Ishikawa (cell line): ENCODE data around the gene SLC4A1AP.

Source experiments
- CEBPB ChIP-seq: IDR thresholded peaks from 2 replicates; pipeline ENCODE4 v1.6.1; 2012
- CREB1 ChIP-seq: IDR thresholded peaks from 2 replicates; pipeline ENCODE4 v1.6.1; 2012; ENCODE audit warnings: low read depth
- EGR1 ChIP-seq: IDR thresholded peaks from 2 replicates; pipeline ENCODE4 v1.6.1; 2012
- EP300 ChIP-seq: IDR thresholded peaks from 2 replicates; pipeline ENCODE4 v1.6.1; 2012; ENCODE audit warnings: borderline replicate concordance
- FOXM1 ChIP-seq: IDR thresholded peaks from 2 replicates; pipeline ENCODE4 v1.6.1; 2012; ENCODE audit warnings: low read depth, borderline replicate concordance
- NFIC ChIP-seq: IDR thresholded peaks from 2 replicates; pipeline ENCODE4 v1.6.1; 2012
- RAD21 ChIP-seq: IDR thresholded peaks from 2 replicates; pipeline ENCODE4 v1.6.1; 2012; ENCODE audit warnings: low read depth
- TAF1 ChIP-seq: IDR thresholded peaks from 2 replicates; pipeline ENCODE4 v1.6.1; 2012; ENCODE audit warnings: low read depth, mild to moderate bottlenecking
- TCF12 ChIP-seq: IDR thresholded peaks from 2 replicates; pipeline ENCODE4 v1.6.1; 2012; ENCODE audit warnings: low read depth
- TEAD4 ChIP-seq: IDR thresholded peaks from 2 replicates; pipeline ENCODE4 v1.6.1; 2012
- YY1 ChIP-seq: IDR thresholded peaks from 2 replicates; pipeline ENCODE4 v1.6.1; 2012; ENCODE audit warnings: low read depth
- ZBTB7A ChIP-seq: IDR thresholded peaks from 2 replicates; pipeline ENCODE4 v1.6.1; 2012; ENCODE audit warnings: low read depth
- TF ChIP-seq, protein P1 (sequence below): IDR thresholded peaks from 2 replicates; pipeline ENCODE4 v1.6.1; 2012; ENCODE audit warnings: low read depth, mild to moderate bottlenecking
- TF ChIP-seq, protein P2 (sequence below): IDR thresholded peaks from 2 replicates; pipeline ENCODE4 v1.6.1; 2012
- TF ChIP-seq, protein P3 (sequence below): IDR thresholded peaks from 2 replicates; pipeline ENCODE4 v1.6.1; 2012

Gene SLC4A1AP

DNA sequence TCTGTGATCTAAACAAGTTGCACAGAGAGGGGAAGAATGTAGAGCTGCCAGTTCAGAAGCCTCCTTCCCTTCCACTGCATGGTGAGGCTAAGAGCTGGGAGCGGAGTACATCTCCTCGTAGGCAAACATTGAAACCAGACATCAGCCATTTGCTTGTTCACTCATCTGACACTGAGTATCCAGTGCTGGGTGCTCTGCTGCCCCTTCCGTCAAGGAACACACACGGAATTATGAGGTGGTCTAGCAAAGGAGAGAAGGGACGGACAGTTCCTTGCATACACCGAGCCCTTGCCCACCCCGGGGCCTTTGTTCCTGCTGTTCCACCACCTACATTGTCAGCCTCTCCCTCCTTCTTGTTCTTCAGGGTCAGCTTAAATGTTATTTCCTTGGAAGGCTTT lies 44.6 kb downstream of the SLC4A1AP start:
- TF ChIP-seq TEAD4 (no peak), RAD21 (no peak), TCF12 (no peak), TAF1 (no peak), CREB1 (no peak), EGR1 (no peak), EP300 (no peak), FOXM1 (no peak), NFIC (no peak), CEBPB (no peak), YY1 (no peak)
- TF ChIP-seq, protein P1, sequence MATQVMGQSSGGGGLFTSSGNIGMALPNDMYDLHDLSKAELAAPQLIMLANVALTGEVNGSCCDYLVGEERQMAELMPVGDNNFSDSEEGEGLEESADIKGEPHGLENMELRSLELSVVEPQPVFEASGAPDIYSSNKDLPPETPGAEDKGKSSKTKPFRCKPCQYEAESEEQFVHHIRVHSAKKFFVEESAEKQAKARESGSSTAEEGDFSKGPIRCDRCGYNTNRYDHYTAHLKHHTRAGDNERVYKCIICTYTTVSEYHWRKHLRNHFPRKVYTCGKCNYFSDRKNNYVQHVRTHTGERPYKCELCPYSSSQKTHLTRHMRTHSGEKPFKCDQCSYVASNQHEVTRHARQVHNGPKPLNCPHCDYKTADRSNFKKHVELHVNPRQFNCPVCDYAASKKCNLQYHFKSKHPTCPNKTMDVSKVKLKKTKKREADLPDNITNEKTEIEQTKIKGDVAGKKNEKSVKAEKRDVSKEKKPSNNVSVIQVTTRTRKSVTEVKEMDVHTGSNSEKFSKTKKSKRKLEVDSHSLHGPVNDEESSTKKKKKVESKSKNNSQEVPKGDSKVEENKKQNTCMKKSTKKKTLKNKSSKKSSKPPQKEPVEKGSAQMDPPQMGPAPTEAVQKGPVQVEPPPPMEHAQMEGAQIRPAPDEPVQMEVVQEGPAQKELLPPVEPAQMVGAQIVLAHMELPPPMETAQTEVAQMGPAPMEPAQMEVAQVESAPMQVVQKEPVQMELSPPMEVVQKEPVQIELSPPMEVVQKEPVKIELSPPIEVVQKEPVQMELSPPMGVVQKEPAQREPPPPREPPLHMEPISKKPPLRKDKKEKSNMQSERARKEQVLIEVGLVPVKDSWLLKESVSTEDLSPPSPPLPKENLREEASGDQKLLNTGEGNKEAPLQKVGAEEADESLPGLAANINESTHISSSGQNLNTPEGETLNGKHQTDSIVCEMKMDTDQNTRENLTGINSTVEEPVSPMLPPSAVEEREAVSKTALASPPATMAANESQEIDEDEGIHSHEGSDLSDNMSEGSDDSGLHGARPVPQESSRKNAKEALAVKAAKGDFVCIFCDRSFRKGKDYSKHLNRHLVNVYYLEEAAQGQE: no peak
- TF ChIP-seq, protein P2, sequence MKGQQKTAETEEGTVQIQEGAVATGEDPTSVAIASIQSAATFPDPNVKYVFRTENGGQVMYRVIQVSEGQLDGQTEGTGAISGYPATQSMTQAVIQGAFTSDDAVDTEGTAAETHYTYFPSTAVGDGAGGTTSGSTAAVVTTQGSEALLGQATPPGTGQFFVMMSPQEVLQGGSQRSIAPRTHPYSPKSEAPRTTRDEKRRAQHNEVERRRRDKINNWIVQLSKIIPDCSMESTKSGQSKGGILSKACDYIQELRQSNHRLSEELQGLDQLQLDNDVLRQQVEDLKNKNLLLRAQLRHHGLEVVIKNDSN: no peak
- TF ChIP-seq, protein P3, sequence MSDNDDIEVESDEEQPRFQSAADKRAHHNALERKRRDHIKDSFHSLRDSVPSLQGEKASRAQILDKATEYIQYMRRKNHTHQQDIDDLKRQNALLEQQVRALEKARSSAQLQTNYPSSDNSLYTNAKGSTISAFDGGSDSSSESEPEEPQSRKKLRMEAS: no peak

DNA sequence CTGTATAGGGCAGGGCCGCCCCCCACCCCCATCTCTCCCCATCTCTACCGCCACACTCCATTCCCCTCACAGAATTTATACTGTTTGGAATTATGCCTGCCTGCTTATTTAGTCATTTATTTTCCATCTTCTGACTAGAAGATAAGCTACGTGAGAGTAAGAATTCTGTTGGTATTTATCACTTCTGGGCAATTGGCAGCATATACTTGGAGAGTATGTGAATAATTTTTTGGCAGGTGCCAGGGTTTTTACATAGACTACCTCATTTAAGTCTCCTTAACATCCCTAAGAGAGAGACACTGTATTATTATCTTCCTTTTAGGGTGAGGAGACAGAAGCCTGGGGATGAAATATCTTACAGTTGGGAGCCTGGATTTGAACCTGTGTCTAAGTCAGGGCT lies 45.0 kb downstream of the SLC4A1AP start:
- TF ChIP-seq, protein P3: no peak
- TF ChIP-seq, protein P1: no peak
- no peak for TF ChIP-seq TEAD4
- TF ChIP-seq TCF12: no peak
- no peak for TF ChIP-seq ZBTB7A
- TF ChIP-seq TAF1: no peak
- no peak for TF ChIP-seq RAD21
- no peak for TF ChIP-seq YY1
- TF ChIP-seq EGR1: no peak
- no peak for TF ChIP-seq EP300
- TF ChIP-seq CREB1: no peak
- no peak for TF ChIP-seq FOXM1
- TF ChIP-seq, protein P2: no peak
- no peak for TF ChIP-seq NFIC
- no peak for TF ChIP-seq CEBPB

DNA sequence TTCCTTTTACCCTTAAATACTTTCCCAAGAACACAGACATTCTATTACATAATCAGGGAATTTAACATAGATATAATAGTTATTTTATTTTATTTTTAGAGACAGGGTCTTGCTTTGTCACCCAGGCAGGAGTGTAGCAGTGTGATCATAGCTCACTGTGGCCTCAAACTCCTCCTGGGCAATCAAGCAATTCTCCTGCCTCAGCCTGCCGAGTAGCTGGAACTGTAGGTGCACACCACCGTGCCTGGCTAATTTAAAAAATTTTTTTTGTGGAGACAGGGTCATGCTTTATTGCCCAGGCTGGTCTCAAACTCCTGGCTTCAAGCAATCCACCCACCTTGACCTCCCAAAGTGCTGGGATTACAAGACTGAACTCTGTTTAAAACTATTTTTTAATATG lies 45.6 kb downstream of the SLC4A1AP start:
- TF ChIP-seq ZBTB7A (no peak), TEAD4 (no peak), EP300 (no peak), TCF12 (no peak), RAD21 (no peak), EGR1 (no peak), CEBPB (no peak), FOXM1 (no peak), CREB1 (no peak), YY1 (no peak)
- TF ChIP-seq, protein P3: no peak
- TF ChIP-seq, protein P1: no peak
- TF ChIP-seq, protein P2: no peak
